Measurements from ENCODE around the gene NR0B1.

GRCh38 chrX:30317308-30317707 lies 8.1 kb upstream of the NR0B1 start:
- TF ChIP-seq EZH2 (IDR thresholded peaks at IDR 0.05; ENCODE audit: insufficient read depth, poor library complexity, severe bottlenecking) (no peak), EZH2phosphoT487 (IDR thresholded peaks at IDR 0.05; ENCODE audit: insufficient read depth, low read depth) (no peak)
